GM19043 (cell line): Measurements from ENCODE around the gene TXNDC8.
"Not testable (repeated sequence)": the region's sequence is repeated elsewhere in the genome, so short reads cannot be mapped to it uniquely, and the experiment has no call there.

Experiments used
- ATAC-seq: cut with Tn5 transposase; IDR thresholded peaks from one replicate; pipeline ENCODE4 v1.9.1; 2021; ENCODE audit warnings: low read depth; ENCODE audit not compliant: unreplicated experiment

Gene TXNDC8

DNA sequence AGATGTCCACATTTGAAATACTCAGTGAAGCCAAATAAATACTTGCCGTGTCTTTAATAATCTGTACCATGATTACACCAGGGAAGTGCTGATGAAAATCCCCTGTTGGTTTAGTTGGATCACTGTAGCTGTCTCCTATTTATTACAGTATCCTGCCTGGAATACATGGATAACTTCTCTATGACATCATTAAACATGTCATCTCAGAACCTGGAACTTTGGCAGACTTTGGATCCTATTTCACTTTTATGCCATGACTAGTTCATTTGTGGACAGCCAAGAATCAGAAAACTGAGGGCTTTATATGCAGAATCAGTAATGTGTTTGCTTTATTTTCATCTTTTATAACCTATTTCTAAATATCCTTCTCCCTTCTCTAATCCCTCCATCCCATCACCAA is at the start of gene TXNDC8:
TSS of gene TXNDC8 (minus strand) at position 137 of the 400 bp plus-strand sequence.
- ATAC-seq, result no peak

DNA sequence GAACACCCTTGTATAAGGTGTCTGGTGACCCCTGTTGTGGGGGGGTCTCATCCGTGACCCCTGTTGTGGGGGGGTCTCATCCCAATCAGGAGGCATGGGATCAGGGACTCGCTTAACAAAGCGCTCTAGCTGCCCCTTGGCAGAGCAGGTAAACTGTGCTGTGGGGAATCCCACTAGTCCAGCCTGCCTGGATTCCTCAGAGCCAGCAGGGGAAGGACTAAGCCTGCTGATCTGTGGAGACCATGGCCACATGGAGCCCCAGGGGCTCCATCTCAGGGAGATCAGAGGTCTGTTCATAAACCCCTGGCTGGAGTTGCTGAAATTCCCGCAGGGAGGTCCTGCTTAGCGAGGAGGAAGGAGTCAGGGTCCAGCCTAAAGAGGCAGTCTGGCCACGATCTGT is 45.8 kb upstream of the TXNDC8 start:
- ATAC-seq, result no peak

DNA sequence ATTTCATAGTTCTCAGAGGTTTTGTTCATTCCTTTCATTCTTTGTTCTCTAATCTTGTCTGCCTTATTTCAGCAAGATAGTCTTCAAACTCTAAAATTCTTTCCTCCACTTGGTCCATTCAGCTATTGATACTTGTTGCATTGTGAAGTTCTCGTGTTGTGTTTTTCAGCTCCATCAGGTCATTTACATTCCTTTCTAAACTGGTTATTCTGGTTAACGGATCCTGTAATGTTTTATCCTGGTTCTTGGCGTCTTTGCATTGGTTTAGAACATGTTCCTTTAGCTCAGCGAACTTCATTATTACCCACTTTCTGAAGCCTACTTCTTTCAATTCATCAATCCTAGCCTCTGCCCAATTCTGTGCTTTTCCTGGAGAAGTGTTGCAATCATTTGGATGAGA is 45.1 kb upstream of the TXNDC8 start:
- ATAC-seq, result no peak

DNA sequence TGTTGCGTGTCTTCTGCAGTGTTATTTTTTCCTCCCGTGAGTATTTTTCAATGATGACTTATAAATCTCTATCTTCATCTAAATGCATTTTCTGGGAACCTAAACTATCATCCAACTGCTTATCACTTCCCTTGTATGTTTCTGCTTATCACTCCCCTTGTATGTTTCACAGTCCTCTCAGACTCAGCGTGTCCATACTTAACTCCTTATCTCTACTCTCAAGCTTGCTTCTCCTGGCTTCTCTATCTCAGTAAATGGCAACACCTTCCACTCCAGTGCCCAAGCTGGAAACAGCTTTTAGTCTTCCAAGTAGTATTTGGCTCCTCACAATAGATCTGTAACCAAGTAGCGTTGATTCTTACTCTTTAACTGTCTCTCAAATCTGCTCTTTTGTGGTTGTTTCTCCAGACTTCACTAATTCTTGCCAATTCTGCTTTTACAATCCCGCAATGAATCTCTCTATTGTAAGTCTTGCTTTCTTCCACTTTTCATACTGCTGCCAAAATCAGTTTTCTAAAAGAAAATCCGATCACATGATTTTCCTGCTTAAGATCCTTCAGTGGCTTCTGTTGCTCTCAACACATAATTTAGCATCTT is 33.8 kb upstream of the TXNDC8 start:
- no peak for ATAC-seq

DNA sequence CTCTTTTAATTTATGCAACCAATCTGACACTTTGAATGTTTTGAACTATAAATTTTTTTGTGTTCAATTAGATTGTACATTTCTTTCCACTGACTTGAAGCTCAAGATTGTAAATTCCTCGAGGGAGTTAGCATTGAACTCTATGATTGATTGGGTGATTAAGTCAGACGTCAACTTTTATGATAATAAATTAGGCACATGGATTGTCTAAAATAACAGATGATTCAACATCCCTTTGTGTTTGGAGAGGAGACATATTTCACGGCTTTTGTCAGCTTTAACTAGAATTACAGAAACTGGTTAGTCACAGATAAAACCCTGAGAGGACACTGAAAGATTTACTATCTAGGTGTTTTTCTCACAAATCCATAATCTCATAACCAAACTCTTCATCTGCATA is 32.7 kb upstream of the TXNDC8 start:
- ATAC-seq, result no peak

DNA sequence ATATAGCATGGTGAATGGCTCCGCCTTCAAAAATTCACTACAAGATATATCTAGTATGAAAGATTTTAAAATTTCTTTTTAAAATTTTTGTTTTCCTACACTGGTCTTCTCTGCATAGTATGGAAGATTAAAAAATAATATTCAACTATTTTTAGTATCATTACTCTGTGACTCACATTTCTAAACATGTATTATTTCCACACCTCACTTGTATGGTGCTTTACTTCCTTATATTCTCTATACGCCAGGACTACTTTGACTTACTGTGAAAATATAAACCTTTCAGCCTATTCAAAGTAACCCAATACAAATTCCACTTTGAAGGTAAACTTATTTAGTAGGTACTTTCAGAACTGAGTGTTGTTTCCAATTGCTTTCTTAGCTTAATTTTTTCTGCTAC is 26.8 kb upstream of the TXNDC8 start:
- ATAC-seq, result no peak

DNA sequence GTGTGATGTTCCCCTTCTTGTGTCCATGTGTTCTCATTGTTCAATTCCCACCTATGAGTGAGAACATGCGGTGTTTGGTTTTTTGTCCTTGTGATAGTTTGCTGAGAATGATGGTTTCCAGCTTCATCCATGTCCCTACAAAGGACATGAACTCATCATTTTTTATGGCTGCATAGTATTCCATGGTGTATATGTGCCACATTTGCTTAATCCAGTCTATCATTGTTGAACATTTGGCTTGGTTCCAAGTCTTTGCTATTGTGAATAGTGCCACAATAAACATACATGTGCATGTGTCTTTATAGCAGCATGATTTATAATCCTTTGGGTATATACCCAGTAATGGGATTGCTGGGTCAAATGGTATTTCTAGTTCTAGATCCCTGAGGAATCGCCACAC is 21.3 kb upstream of the TXNDC8 start:
- ATAC-seq, result not testable (repeated sequence)

DNA sequence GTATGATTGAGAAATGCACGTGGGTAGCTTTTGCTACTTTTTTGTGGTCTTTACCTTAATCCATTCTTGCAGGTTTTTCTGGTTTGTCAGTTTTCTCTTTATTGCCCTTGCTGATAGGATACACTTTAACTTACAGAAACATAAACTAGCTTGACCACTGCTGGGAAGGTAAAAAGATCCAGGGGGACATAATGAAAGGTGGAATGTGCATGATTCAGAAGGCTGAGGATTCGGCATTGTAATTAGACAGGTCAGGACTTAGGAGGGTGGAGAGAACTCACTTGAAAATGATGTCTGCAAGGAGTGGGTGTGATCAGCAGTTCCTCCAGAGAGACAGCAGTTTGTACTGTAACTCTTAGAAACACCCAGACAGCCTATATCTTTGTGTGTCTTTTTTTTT is 19.8 kb upstream of the TXNDC8 start:
- no peak for ATAC-seq

DNA sequence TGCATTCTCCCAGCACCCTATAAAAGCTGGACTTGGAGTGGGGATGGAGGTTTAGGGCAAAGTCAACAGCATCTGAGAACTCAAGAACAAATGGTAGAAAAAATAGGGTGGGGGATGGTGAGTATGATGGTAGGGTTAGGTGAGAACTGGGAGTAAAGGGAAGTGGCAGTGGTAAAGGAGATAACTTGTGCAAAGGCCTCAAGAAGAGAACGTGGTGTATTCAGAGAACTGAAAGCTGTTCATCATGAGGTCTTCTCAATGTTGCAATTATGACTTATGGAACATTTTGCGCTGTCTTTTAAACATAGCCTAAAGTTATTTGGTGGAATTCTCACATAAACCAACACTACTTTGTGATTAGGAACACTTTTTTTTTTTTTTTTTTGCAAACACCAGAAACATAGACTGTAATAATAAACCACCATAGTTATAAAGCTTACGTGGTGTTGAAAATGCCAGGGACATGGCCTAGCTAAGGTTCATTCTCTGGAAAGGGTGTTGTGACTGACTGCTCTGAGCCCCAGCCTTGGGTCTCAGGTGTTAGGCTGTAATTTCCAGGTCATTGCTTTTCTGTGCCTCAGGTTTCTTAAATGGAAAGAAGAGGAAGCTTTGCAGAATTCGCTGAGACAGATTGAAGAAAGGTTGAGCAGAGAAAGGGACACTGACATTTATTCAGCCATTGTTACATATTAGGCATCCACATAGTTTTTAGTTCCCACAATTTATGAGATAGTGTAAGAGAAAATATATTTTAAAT is 19.2 kb upstream of the TXNDC8 start:
- no peak for ATAC-seq

DNA sequence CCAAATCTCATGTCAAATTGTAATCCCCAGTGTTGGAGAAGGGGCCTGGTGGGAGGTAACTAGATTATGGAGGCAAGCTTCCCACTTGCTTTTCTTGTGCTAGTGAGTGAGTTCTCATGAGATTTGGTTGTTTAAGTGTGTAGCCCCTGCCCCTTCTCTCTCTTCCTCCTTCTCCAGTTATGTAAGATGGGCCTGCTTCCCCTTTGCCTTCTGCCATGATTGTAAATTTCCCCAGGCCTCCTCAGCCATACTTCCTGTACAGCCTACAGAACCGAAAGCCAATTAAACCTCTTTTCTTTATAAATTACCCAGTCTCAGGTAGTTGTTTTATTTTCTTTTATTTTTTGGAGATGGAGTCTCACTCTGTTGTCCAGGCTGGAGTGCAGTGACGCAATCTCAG is 18.2 kb upstream of the TXNDC8 start:
- no peak for ATAC-seq

DNA sequence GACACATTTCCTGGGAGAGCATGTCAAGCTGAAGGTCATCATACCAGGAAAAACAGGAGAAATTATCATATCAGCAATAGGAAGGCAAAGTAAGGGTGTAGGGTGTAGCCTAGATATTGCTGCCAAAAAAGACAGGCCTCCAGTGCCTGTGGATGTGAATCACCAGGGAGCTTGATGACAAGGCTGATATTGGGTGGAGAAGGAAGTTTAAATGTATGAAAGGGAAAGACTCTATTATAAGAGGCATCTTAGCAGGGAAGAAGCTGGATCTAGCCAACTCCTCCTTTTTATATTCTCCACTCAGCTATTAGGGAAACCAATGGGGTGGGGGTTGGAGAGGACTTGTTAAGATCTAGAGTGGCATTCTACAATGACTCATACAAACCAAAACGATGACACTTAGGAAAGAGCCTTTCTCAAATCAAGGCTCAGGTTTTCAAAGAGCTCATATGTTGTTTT is 13.4 kb upstream of the TXNDC8 start:
- no peak for ATAC-seq

DNA sequence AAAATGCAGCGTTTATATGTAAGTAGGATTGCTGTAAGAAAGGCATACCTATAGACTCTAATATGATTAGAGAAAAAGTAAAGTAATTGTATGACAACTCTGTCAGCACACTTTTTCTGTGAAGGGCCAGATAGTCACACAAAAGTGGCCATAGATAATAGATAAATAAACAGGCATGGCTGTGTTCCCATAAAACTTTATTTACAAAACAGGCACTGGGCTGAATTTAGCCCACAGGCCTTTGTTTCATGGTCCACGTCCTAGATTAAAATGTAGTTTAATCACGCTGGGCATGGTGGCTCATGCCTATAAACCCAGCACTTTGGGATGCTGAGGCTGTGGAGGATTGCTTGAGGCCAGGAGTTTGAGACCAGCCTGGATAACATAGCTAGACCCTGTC is 8.7 kb upstream of the TXNDC8 start:
- no peak for ATAC-seq

DNA sequence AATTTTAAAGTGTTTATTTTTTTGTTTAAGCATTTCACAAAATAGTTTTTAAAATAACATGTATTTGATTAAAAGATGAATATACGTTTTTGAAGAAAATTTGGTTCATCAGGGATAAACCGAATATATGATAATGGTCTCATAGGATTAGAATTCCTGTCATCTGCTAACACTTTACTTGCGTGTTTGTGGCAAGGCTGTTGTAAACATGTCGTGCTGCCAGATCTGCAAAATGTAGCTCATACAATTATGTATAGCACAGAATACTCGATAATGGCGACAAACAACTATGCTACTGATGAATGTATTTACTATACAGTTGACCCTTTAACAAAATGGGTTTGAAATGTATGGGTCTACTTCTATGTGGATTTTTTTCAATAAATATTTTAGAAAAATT is 7.2 kb upstream of the TXNDC8 start:
- no peak for ATAC-seq

DNA sequence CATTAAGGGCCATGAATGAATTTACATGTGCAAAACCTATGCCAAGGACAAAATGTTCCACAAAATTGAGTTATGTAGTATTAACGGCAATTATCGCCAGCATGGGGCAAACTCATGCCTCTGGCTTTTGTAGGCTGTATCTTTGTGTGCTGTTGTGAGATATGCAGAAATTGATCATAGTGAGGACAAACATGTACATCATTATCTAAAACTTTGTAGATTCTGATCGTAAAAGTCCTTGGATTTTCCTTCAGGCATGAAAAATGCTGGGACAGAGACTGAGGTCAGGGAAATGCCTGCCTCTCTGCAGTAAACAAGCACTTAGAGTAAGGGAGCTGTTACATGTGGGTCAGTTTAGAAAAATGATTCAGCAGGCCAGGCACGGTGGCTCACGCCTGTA is 5.9 kb upstream of the TXNDC8 start:
- ATAC-seq, result no peak

DNA sequence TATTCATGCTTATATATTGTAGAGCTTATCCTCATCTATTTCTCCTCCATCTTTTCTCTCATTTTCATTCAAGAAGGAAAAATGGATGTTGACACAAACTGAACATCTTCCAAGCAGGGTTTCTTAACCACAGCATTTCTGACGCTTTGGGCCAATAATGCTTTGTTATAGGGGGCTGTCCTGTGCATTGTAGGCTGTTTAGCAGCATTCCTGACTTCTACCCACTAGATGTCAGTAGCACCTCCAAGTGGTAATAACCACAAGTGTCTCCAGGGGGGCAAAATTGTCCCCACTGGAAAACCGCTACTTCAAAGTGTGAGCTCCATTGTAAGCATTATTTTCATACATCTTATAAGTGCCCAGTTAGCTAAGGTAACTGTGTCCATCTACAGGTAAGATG is 2.6 kb upstream of the TXNDC8 start:
- ATAC-seq, result no peak

DNA sequence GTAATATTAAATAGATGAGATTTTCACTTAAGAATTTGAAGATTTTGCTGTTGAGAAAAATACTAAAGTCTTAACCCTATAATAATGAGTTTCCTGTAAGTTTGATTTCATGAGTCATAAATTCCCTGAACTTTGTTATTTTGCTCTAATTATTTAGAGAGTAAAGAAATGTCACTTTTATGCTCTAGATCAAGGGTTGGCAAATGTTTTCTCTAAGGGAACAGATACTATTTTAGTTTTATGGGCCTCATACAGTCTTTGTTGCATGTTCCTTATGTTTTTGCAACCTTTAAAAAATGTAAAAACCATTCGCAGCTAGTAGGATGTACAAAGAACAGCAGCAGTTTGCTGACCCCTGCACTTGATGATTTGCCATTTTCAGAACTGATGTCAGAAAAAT is 480 bp upstream of the TXNDC8 start:
- no peak for ATAC-seq

DNA sequence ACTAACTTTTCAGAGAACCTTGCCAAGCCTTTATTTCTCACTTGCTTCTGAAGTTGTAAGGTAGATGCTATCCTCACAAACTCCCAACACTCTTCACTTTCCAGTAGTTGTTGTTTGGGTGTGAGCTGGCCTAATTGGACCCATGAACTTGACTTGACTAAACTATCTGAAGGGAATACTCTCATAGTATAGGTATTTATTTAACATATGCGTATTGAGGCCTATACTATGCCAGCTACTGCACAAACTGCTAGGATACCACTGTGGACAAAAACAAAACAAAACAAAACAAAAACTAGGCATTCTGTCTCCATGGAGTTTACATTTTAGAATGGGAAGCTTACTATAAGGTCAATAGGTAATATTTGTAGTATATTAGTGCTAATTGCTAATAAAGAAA is 1.3 kb downstream of the TXNDC8 start:
- no peak for ATAC-seq

DNA sequence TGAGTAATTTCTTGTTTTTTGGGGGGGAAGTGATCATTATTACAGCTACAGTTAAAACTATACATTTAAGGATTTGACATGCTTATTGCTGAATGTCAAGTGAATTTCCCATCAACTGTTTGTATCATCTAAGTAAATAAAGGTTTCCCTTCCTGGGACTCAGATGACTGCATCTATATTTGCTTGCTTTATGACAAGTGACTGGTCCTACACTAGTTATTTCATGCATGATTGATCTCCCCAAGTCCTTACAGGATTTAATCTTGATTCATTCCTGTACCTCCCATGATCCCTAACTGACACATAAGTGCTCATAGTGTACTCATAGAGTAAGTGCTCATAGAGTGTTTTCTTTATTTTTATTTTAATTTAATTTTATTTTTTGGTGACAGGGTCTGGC is 2.8 kb downstream of the TXNDC8 start:
- ATAC-seq, result no peak

DNA sequence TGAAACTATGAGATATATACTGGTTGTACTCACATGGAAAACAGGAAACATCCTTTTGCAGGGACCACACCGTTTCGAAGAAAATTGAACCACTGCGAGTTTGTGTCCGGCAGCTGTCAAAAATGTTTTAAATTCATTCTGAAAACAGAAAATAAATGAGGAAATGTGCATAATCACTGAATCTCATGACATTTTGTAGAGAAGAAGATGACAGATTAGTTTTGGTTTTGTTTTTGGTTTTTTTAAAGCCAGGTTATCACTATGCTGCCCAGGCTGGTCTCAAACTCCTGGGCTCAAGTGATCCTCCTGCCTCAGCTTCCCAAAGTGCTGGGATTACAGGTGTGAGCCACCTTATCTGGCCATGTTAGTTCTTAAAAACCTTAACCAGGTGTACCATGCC is 3.5 kb downstream of the TXNDC8 start:
- ATAC-seq, result peak; percentile 77

DNA sequence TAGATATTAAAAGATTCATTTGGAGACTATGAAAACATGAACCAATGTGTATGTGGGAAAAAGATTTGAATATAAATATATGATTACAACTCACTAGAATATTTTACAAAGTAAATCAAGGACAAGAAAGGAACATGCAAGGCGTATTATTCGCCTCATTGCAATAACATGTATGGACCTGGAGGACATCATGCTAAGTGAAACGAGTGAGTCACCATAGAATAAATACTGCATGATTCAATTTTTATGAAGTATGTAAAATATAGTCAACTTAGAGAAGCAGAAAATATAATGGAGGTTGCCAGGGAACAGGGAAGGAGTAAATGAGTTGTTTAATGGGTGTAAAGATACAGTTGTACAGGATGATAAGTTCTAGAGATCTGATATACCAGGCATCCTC is 4.9 kb downstream of the TXNDC8 start:
- ATAC-seq, result no peak

DNA sequence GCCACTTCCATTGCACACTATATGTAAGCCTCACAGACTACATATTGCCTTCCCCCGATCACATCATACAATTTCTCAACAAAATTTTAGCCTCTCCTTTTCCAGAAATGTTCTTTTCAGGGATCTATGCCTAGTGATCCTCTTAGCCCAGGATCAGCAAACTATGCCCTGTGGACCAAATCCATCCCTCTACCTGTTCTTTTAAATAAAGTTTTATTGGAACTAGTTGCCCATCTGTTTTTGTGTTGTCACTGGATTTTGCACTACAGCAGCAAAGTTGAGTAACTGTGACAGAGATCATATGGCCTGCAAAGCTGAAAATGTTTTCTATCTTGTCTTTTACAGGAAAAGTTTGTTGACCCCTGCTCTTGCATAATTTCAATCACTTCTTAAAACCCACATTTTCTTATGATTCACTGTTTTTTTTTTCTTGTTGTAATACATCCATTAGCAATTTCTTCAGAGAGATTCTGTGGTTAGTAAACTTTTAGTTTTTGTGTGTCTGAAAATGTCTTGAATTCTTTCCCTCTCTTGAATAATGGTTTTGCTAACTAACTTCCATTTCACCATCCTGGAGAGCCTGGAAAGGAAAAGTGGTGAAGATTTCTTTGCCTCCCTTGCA is 7.1 kb downstream of the TXNDC8 start:
- no peak for ATAC-seq

DNA sequence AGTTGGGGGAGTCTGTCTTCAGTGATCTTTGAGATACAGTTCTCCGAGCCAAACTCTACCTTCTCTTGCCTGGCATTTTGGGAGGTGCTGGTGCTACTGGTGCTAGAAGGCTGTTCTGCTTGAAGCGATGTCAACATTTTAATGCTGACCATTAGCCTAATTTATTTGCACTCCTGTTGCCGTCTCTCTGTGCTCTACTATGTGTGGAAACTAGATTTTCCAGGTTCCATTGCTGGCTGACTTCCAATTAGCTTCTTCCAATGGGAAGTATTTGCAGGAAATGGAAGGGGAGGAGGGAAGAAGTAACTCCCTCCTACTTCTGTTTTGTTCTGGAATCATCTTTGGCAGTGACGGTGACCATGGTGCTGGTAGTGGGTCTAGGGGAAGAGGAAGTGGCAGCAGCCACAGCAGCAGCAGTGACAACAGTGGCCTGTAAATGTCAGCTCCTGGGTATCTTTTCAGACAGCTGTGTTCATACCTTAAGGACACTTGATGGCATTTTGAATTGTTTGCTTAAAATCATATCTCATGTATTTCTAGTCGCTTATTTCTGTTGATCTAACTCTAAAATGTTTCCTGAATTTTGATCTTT is 7.9 kb downstream of the TXNDC8 start:
- ATAC-seq, result no peak
